ENCODE measurements around the gene HEATR5A.

The HEATR5A gene

DNA sequence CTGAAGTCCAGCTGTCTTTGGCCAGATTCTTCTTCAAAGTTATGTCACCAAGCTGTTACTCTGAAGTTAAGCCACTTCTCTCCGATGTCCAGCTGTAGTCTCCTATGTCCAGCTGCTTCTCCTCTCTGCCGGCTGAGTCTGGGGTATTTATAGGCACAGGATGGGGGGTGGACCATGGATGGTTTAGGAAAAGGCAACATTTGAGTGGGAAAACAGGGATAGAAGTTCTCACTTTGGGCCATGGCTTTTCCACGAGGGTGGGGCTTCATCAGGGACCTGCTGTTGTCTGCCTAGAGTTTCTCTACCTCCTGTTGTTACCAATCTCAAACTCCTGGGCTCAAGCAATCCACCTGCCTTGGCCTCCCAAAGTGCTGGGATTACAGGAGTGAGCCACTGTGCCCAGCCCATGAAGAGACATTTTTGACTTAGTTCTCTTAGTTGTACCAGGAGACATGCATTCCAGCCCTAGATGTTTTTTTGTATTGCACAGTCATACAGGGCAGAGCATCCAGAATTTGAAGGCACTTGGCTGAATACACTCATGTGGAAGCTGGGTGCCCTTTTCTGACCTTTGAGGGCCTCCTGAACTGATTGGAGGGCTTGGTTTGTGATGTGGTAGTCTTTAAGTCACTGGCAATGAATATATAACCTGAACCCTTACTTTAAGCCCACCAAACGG is 132.9 kb downstream of the HEATR5A start:
- TF ChIP-seq TEAD4 (IDR thresholded peaks at IDR 0.05) (no peak), CEBPB (IDR thresholded peaks at IDR 0.05) (no peak), EP300 (IDR thresholded peaks at IDR 0.05; ENCODE audit: borderline replicate concordance) (no peak), FOXM1 (IDR thresholded peaks at IDR 0.05; ENCODE audit: borderline replicate concordance, low read depth) (no peak), TCF12 (IDR thresholded peaks at IDR 0.05; ENCODE audit: low read depth) (no peak), NFIC (IDR thresholded peaks at IDR 0.05) (no peak), ZBTB7A (IDR thresholded peaks at IDR 0.05; ENCODE audit: low read depth) (no peak), YY1 (IDR thresholded peaks at IDR 0.05; ENCODE audit: low read depth) (no peak), CREB1 (IDR thresholded peaks at IDR 0.05; ENCODE audit: low read depth) (no peak), EGR1 (IDR thresholded peaks at IDR 0.05) (no peak), RAD21 (IDR thresholded peaks at IDR 0.05; ENCODE audit: low read depth) (no peak), TAF1 (IDR thresholded peaks at IDR 0.05; ENCODE audit: low read depth) (no peak)
- TF ChIP-seq, protein P1, sequence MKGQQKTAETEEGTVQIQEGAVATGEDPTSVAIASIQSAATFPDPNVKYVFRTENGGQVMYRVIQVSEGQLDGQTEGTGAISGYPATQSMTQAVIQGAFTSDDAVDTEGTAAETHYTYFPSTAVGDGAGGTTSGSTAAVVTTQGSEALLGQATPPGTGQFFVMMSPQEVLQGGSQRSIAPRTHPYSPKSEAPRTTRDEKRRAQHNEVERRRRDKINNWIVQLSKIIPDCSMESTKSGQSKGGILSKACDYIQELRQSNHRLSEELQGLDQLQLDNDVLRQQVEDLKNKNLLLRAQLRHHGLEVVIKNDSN (IDR thresholded peaks at IDR 0.05), result no peak
- TF ChIP-seq, protein P2, sequence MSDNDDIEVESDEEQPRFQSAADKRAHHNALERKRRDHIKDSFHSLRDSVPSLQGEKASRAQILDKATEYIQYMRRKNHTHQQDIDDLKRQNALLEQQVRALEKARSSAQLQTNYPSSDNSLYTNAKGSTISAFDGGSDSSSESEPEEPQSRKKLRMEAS (IDR thresholded peaks at IDR 0.05), result no peak
- TF ChIP-seq, protein P3, sequence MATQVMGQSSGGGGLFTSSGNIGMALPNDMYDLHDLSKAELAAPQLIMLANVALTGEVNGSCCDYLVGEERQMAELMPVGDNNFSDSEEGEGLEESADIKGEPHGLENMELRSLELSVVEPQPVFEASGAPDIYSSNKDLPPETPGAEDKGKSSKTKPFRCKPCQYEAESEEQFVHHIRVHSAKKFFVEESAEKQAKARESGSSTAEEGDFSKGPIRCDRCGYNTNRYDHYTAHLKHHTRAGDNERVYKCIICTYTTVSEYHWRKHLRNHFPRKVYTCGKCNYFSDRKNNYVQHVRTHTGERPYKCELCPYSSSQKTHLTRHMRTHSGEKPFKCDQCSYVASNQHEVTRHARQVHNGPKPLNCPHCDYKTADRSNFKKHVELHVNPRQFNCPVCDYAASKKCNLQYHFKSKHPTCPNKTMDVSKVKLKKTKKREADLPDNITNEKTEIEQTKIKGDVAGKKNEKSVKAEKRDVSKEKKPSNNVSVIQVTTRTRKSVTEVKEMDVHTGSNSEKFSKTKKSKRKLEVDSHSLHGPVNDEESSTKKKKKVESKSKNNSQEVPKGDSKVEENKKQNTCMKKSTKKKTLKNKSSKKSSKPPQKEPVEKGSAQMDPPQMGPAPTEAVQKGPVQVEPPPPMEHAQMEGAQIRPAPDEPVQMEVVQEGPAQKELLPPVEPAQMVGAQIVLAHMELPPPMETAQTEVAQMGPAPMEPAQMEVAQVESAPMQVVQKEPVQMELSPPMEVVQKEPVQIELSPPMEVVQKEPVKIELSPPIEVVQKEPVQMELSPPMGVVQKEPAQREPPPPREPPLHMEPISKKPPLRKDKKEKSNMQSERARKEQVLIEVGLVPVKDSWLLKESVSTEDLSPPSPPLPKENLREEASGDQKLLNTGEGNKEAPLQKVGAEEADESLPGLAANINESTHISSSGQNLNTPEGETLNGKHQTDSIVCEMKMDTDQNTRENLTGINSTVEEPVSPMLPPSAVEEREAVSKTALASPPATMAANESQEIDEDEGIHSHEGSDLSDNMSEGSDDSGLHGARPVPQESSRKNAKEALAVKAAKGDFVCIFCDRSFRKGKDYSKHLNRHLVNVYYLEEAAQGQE (IDR thresholded peaks at IDR 0.05; ENCODE audit: low read depth), result no peak

DNA sequence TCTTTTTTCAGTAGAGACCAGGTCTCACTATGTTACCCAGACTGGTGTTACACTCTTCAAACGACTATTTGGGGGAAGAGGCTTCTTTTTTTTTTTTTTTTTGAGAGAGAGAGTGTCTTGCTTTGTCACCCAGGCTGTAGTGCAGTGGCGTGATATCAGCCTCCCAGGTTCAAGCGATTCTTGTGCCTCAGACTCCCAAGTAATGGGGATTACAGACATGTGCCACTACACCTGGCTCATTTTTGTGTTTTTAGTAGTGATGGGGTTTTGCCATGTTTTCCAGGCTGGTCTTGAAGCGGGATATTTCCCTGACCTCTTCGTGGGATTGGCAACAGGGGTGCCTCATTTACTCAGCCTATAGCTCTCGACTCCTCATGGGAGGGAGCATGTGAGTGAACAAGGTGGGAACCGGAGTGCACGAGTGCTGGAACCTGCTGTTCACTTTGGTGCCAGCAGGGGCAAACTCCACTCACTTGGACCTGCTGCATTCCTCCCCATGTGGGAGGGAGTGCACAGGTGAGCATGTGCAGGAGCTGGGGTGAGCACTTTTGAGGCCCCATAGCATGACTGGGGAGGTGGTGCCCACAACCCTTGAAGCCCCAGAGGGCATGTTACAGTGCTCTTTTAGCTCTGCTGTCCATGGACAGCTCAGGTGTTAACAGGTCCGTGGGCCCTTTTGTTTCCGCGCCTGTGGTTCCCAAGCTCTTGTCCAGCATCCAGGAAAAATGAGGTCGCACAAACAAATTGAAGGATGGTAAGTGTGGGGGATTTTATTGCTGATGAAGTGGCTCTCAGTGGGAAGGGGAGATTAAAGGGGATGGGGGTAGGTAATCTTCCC is 133.7 kb downstream of the HEATR5A start:
- peak; percentile 30; the same call in 1 of the 2 replicates for TF ChIP-seq RAD21 (IDR thresholded peaks at IDR 0.05; ENCODE audit: low read depth)
- TF ChIP-seq, protein P1 (IDR thresholded peaks at IDR 0.05), result no peak
- TF ChIP-seq, protein P2 (IDR thresholded peaks at IDR 0.05), result peak; percentile 67

DNA sequence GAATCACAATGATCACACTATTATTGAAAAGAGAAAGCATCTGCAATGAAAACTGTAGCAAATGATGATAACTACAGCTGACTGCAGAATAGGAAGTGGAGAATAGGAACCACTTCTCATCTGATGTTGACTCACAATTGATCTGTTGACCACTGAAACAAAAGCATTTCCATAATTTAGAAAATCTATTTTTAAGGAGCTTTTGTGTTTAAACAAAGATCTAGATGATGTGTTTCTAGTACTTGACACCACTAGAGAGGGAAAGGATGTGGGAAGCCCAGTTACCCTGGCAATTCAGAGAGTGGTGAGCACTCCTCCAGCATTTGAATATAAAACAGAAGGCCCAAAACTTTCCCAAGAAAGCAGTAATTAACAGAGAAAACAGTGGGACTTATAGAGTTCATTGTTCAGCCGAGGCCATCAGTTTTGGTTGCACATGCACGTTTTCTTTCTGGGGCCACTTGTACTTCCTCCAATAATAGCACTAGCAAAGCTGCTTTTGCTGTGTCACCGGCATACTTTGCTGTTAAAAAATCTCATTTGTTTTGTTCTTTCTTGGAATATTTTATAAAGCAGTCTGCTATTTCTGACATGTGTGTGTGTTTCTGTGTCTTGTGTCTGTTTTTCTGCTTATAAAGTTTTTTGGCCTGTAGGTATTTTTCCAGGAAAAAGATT is 136.6 kb downstream of the HEATR5A start:
- no peak for TF ChIP-seq YY1 (IDR thresholded peaks at IDR 0.05; ENCODE audit: low read depth)
- no peak for TF ChIP-seq TEAD4 (IDR thresholded peaks at IDR 0.05)

DNA sequence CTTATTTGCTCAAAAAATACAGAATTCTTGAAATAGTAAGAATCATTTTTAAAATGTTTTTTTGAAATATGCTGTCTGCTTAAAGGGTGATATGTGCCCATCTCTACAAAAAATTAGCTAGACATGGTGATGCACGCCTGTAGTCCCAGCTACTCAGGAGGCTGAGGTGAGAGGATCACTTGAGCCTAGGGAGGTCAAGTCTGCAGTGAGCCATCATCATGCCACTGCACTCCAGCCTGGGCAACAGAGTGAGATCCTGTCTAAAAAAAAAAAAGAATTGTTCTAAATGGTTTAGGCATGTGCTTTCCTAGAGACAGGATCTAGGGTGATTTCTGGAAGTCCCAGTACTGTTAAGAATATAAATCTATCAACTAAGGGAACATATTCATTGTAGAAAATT is 137.2 kb downstream of the HEATR5A start:
- TF ChIP-seq FOXM1 (IDR thresholded peaks at IDR 0.05; ENCODE audit: borderline replicate concordance, low read depth), result no peak
- TF ChIP-seq, protein P3 (IDR thresholded peaks at IDR 0.05; ENCODE audit: low read depth), result no peak
- TF ChIP-seq, protein P2 (IDR thresholded peaks at IDR 0.05), result no peak
- no peak for TF ChIP-seq EP300 (IDR thresholded peaks at IDR 0.05; ENCODE audit: borderline replicate concordance)
- TF ChIP-seq CEBPB (IDR thresholded peaks at IDR 0.05), result no peak
- no peak for TF ChIP-seq NFIC (IDR thresholded peaks at IDR 0.05)
- TF ChIP-seq YY1 (IDR thresholded peaks at IDR 0.05; ENCODE audit: low read depth), result no peak
- TF ChIP-seq, protein P1 (IDR thresholded peaks at IDR 0.05), result no peak
- no peak for TF ChIP-seq TAF1 (IDR thresholded peaks at IDR 0.05; ENCODE audit: low read depth)
- TF ChIP-seq CREB1 (IDR thresholded peaks at IDR 0.05; ENCODE audit: low read depth), result no peak
- no peak for TF ChIP-seq ZBTB7A (IDR thresholded peaks at IDR 0.05; ENCODE audit: low read depth)
- no peak for TF ChIP-seq RAD21 (IDR thresholded peaks at IDR 0.05; ENCODE audit: low read depth)
- TF ChIP-seq TCF12 (IDR thresholded peaks at IDR 0.05; ENCODE audit: low read depth), result no peak
- TF ChIP-seq TEAD4 (IDR thresholded peaks at IDR 0.05), result no peak

DNA sequence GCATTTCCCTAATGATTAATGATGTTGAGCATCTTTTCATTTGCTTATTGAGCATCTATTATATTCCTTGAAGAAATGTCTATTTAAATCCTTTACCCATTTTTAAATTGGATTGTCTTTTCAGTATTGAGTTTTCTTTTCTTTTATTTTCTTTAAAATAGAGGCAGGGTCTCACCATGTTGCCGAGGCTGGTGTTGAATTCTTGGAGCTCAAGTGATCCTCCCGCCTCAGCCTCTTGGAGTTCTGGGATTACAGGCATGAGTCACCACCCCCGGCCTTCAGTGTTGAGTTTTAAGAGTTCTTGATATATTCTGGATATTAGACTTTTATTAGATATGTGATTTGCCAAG is 139.5 kb downstream of the HEATR5A start:
- TF ChIP-seq TCF12 (IDR thresholded peaks at IDR 0.05; ENCODE audit: low read depth) (no peak), FOXM1 (IDR thresholded peaks at IDR 0.05; ENCODE audit: borderline replicate concordance, low read depth) (no peak), EP300 (IDR thresholded peaks at IDR 0.05; ENCODE audit: borderline replicate concordance) (no peak), YY1 (IDR thresholded peaks at IDR 0.05; ENCODE audit: low read depth) (no peak), RAD21 (IDR thresholded peaks at IDR 0.05; ENCODE audit: low read depth) (no peak), EGR1 (IDR thresholded peaks at IDR 0.05) (no peak), NFIC (IDR thresholded peaks at IDR 0.05) (no peak), TAF1 (IDR thresholded peaks at IDR 0.05; ENCODE audit: low read depth) (no peak), ZBTB7A (IDR thresholded peaks at IDR 0.05; ENCODE audit: low read depth) (no peak)
- TF ChIP-seq, protein P2 (IDR thresholded peaks at IDR 0.05), result no peak
- TF ChIP-seq, protein P3 (IDR thresholded peaks at IDR 0.05; ENCODE audit: low read depth), result no peak

Data from Ishikawa (cell line).